Right ventricle myocardium superior (tissue), 1 donor: ENCODE measurements around the gene SOCS1. TPM values are rescaled to one million over a fixed set of nuclear protein-coding genes. Genes with fewer than 3 reads are reported as not detected.

Experiments used
- ATAC-seq: fragments of 200-7000 bp; cut with Tn5 transposase; one replicate; pipeline ENCODE4 v1.9.1; 2020; ENCODE audit warnings: mild to moderate bottlenecking; ENCODE audit not compliant: poor library complexity
- DNase-seq: peaks from one replicate; pipeline ENCODE4 v3.0.0-alpha.2; 2020
- intact Hi-C: fragments of 100-400 bp; cut with DNase I; formaldehyde crosslinking; loops from one replicate; pipeline ENCODE4 v1.11.2; 2022
- total RNA-seq: library from RNA; stranded (reverse); fragmentation: NEBNext Ultra II Directional; extraction: Animal tissue kit (Norgen Biotek cat#: 25700); gene quantifications from one replicate; pipeline ENCODE4 v1.2.1, GENCODE V29; 2021
- donor health status: DM: no; HTN: yes; CAD: no; lungs with severe emphysema.

SOCS1 gene
- total RNA-seq, 1 donor from 2014 or later: 3.7 TPM

DNA sequence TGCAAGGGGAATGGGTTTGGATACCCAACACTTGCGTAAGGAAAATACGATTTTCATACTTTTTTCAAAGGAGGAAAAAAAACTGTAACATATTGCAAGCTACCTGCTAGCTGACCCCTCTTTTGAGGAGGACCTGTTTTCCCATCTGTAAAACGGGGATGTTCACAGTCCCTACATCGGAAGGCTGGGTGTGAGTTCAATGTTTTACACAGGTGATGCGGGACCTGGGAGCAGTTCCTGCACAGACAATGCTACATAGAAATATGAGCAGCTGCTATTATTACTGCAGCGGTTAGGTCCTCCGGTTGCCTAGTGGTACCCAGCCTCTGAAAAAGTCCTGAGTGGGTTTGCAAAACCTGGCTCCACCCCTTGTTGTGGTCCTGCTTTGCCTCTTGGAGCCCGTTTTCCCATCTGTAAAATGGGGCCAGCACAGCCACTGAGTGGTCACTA lies 3.5 kb downstream of the SOCS1 start:
- intact Hi-C loops: no loop called here
- DNase-seq: no peak
- no peak for ATAC-seq

DNA sequence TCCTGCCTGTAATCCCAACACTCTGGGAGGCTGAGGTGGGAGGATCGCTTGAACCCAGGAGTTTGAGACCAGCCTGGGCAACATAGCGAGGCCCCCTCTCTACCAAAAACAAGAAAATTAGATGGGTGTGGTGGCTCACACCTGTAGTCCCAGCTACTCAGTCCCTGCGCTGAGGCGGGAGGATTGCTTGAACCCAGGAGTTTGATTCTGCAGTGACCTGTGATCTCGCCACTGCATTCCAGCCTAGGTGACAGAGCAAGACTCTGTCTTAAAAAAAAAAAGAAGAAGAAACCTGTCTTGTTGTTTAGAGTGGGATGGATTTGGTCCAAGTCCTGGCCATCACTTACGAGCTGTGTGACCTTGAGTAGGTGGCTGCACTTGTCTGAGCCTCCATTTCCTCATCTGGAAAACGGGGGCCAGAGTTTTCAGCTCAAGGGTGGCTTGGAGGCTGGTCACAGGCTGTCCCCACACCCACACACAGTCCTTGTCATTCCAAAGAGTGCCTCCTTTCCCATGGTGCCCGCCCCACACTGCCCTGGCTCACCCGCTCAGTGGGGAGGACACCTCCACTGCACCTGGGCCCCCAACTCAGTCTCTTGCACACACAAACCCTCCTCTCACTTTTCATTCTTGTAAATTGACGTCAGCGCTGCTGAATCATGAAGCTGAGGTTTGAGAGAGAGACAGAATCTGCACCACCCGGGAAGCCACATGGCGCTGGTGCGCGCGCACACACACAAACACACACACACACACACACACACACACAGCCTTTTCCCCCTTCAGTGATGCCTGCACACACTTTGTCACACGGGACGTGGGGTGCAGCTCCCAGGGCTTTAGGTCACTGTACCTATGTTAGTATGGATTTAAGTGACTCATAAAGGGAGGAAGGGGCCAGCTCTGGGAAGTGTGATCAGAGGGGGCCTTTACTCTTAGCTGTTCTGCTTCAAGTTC lies 4.2 kb downstream of the SOCS1 start:
- intact Hi-C loops: no loop called here
- ATAC-seq: no peak

DNA sequence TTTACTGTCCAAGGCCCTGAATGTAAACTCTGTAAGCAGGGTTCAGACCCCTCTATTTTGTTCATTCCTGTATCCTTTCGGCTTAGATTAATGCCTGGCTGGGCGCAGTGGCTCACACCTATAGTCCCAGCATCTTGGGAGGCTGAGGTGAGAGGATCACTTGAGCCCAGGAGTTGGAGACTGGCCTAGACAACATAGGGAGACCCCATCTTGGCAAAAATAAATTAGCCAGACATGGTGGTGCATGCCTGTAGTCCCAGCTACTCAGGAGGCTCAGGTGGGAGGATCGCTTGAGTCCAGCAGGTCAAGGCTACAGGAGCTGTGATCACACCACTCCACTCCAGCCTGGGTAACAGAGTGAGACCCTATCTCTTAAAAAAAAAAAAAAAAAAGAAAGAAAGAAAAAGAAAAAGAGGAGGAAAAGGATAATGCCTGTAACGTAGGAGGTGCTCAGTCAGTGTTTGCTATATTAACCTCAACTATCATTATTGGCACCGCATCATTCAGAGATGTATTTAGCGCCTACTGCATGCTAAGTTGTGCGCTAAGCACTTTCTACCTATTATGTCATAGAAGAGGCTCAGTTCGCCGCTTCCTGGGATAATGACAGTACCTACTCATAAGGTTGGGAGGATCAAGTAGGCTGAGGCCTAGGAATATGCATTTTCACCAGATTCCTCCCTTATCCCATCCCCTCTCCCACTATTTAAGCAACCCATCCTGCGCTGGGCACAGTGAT lies 5.0 kb downstream of the SOCS1 start:
- intact Hi-C loops: no loop called here

More for the DNA sequence above, 4.2 kb downstream of the SOCS1 start:
- DNase-seq: no peak

DNA sequence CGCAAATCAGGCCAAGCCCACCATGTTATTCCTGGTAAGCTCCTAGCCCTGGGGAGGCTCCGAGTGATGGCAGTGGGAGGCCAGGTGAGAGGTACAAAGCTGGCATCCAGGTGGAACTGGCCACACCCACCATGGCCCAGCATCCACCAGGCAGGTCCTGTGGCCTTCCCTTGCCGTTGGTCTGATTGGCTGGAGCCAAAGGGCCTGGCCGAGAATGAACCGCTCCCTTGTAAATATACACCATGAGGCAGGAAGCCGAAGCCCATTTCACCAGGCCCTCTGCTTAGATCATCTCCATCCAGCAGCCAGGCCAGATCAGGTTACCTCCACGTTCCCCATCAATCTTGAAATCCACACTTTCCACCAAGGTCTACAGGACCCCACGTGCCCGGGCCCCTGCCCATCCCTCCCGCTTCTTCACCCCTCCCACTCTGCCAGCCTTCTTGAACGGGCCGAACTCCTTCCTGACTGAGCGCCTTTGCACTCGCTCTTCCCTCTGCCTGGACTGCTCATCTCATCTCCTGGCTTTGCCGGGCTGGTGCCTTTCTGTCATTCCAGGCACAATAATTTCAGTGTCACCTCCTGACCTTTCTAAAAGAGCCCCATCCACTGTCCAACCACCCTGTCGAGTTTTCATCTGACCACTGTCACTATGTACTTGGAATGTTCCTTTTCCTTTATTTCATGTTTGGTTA lies 5.8 kb downstream of the SOCS1 start:
- DNase-seq: no peak
- ATAC-seq: no peak
- intact Hi-C loops: no loop called here

More for the DNA sequence above, 5.0 kb downstream of the SOCS1 start:
- DNase-seq (no peak), ATAC-seq (no peak)

DNA sequence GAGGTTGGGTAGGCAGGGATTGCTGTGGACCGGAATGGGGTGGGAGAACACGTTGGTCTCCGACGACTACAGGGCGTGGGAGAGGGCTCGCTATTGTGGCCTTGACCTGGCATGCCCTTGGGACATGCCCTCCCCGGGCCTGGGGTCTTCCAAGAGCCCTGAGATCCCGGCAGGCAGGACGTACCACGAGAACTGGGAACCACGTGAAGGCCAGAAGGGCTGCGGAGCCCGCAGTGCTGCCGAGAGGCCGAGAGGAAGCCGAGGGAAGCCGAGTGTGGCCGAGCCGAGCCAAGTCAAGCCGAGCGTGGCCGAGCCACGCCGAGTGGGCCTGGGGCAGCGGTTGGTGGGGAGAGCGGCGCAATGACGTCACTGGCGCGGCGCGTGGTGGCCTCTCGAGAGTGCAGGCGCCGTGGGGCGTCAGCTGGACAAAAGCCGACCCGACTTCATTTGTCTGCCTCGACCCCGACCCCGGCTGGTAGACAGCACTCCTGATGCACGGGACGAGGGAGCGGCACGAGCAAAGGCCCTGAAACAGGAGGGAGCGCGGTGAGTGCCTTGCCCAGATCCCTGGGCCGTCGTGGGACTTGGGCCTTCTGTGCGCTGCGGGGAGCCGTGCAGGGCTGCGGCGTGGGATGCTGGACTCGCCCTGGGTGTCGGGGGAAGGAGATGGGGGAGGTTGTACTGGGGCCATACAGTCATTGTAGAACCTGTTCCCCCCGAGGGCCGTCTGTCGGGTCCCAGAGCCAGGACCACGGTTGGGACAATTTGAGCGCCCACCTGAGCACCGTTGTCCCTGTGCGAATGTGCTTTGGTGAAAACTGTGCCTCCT lies 6.6 kb downstream of the SOCS1 start:
- DNase-seq (no peak), ATAC-seq (no peak)

DNA sequence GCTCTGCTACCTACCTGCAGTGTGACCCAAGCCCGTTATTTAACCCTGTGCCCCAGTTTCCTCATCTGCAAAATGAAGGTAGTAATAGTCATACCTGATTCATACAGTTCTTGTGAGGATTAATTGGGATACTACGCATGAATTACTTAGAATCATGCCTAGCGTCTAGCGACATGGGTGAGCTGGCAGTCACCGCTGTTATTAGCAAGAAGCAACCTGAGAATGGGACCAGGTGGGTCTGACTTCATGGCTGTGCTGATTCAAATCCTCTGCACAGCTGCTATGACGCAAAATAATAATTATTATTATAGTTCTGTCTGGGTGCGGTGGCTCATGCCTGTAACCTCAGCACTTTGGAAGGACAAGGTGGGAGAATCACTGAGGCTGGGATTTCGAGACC lies 7.9 kb downstream of the SOCS1 start:
- no peak for DNase-seq
- ATAC-seq: no peak
- intact Hi-C loops: no loop called here

More for the DNA sequence above, 6.6 kb downstream of the SOCS1 start:
- intact Hi-C loops: no loop called here

DNA sequence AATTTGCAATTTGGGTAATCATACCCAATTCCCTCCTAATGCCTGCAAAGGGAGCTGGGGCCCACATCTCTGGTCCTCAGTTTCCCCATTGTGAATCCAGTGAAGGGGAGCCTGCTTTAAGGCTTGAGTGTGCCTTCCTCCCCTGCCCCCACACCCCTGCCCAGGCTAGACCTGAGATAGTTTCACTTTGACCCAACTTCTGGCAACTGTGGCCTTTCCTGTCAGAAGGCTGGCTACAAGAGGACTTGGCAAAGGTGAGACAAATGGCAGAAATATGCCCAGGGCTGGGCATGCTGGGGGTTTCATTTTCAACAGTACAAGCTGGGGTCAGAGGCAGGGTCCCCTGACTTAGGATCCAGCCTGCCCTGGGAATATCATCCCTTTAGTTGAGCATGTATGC lies 10.0 kb downstream of the SOCS1 start:
- no peak for ATAC-seq
- intact Hi-C loops: no loop called here
- no peak for DNase-seq

DNA sequence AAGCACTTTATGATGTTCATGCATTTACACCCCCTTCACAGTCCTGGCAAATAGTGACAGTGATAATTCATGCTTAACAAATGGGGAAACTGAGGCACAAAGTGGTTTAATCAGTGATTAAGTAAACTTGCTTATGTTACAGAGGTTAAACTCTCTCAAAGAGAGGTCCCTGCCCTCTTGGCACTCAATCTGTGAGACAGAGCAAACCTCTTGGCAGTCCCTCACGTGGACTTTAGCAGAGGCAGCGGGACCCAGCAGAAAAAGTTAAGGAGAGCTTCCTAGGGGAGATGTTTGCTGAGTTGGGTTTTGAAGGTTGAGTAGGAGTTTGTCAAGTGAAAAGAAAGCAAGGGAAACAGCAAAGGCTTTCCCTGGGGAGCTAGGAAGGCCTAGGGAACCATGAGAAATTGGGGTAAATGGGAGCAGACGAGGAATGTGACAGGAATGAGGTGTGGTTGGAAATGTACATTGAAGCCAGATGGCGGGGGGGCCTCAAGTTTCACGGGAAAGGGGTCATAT lies 10.7 kb downstream of the SOCS1 start:
- DNase-seq (no peak), ATAC-seq (no peak)
- intact Hi-C loops: no loop called here

DNA sequence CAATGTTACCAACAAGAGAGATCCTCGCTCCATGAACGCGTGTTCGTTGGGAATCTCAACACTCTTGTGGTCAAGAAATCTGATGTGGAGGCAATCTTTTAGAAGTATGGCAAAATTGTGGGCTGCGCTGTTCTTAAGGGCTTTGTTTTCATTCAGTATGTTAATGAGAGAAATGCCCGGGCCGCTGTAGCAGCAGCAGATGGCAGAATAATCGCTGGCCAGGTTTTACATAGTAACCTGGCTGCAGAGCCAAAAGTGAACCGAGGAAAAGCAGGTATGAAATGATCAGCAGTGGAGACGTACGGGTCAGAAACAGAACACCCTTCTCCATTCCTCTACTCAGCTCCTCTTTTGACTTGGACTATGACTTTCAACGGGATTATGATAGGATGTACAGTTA lies 13.3 kb downstream of the SOCS1 start:
- ATAC-seq (no peak), DNase-seq (no peak)
- intact Hi-C loops: no loop called here

DNA sequence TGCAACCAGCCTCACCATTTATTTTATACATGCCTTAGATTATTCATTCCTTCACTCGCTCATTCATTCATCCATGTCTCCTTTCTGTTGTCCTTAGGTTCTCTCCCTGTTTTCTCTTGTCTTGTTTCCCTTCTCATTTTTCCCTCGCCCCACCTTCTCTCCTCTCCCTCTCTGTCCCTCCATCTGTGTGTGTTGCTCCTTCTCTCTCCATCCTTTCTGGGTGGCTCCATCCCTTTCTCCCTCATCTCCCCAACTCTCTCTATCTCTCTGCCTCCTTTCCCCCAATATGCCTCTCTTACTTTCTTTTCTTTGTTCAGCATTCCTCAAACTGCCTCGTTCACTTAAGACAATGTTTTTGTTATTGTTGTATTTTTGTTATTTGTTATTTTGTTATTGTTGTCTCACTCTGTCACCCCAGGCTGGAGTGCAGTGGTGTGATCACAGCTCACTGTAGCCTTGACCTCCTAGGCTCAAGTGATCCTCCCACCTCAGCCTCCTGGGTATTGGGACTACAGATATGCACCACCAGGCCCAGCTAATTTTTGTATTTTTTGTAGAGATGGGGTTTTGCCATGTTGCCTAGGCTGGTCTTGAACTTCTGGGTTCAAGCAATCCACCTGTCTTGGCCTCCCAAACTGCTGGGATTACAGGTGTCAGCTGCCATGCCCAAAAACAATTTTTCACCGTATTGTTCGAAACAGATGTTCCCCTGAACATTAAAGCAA lies 14.4 kb downstream of the SOCS1 start:
- ATAC-seq: no peak
- DNase-seq: no peak
- intact Hi-C loops: no loop called here

DNA sequence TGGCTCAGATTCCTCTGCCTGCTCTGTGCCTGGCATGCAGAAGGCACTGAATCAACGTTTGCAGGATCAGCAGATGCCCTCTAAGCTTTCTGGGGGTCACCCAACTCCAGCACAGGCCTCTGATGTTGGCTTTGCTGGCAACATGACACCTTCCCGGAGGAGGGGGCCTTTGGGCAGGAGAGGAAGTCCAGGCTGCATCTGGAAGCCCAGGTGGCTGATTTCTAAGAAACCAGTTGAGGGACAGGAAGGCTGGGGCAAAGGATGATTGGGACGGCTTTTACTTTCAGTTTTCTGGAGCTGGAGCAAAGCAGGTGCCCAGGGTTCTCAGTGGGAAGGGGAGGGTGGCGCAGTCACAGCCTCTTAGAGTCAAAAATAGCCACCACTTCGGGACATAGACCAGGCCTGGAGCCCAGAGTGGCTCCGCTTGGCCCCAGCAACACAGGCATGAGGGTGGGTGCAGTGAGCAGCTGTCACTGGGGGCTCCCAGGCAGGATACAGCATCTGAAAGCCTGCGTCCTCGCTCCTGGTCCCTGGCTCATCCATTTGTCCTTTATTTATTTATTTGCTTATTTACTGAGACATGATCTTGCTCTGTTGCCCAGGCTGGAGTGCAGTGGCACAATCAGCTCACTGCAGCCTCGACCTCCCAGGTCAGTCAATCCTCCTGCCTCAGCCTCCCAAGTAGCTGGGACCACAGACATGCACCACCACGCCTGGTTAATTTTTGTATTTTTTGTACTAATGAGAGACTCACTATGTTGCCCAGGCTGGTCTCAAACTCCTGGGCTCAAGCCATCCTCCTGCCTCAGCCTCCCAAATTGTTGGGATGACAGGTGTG lies 15.1 kb downstream of the SOCS1 start:
- intact Hi-C loops: no loop called here
- DNase-seq: peak; percentile 58

DNA sequence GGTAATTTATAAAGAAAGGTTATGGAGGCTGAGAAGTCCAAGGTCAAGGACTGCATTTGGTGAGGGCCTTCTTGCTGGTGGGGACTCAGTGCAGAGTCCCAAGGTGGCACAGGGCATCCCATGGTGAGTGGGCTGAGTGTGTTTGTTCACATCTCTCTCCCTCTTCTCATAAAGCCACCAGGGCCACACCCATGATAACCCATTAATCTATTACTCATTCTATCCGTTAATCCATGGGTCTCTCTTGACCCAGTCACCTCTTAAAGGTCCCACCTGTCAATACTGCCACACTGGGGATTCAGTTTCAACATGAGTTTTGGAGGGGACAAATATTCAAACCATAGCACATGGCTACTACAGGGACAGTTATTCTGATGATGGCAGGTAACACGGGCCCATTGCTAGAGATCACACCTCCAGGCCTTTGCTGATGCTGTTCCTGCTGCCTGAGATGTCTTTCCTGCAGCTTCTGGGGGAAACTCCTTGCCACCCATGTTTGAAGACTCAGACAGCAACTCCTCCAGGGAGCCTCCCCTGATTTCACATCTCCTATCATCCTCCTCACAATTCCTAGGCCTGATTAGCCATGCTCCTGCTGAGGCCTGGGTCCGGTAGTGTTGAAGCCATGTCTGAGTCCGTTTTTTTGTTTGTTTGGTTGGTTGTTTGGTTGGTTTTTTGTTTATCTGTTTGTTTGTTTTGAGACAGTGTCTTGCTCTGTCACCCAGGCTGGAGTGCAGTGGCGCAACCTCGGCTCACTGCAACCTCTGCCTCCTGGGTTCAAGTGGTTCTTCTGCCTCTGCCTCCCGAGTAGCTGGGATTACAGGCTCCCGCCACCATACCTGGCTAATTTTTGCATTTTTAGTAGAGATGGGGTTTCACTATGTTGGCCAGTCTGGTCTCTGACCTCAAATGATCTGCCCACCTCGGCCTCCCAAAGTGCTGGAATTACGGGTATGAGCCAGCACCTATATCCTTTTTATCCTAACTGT lies 16.1 kb downstream of the SOCS1 start:
- ATAC-seq (no peak), DNase-seq (no peak)
- intact Hi-C loops: no loop called here

More for the DNA sequence above, 15.1 kb downstream of the SOCS1 start:
- ATAC-seq: peak; percentile 97

DNA sequence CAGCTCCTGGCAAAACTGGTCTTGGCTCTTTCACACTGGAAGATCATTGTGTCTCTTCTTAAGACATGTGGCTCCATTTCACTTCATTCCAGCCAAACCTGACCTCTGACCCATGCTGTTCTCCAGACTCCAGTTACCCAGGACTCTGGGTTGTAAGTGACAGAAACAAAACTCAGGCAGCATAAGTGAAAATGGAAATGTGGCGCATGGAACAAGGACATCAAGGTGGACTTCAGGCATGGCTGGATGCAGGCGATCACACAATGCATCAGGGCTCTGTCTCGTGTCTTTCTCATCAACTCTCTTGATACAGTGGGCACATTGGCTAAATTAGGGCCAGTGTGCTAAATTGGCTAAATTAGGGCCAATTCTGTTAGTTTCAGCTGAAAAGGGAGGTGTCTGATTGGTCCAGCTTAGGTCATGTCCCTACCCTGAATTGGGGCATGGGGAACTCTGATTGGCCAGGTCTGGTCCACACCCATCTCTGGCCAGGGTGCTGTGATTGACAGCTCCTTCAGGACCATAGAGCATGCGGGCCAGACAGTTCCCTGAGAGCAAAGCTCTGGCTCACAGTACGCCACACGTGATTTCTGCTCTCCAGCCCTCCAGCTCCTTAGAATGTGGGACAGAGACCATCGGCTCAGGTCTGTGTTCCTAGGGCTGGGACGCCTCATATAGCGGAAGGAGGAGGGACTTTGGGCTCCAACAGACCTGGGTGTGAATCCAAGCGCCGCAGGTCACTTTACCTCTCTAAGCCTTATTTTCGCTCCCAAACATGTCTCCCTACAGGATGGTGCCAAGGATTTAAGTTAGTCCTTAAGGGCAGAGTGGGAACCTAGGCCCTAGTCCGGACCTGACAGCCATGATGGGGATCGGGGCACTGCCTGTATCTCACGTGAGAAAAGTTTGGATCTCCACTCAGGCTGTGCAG lies 17.5 kb downstream of the SOCS1 start:
- ATAC-seq (no peak), DNase-seq (no peak)
- intact Hi-C loops: no loop called here

DNA sequence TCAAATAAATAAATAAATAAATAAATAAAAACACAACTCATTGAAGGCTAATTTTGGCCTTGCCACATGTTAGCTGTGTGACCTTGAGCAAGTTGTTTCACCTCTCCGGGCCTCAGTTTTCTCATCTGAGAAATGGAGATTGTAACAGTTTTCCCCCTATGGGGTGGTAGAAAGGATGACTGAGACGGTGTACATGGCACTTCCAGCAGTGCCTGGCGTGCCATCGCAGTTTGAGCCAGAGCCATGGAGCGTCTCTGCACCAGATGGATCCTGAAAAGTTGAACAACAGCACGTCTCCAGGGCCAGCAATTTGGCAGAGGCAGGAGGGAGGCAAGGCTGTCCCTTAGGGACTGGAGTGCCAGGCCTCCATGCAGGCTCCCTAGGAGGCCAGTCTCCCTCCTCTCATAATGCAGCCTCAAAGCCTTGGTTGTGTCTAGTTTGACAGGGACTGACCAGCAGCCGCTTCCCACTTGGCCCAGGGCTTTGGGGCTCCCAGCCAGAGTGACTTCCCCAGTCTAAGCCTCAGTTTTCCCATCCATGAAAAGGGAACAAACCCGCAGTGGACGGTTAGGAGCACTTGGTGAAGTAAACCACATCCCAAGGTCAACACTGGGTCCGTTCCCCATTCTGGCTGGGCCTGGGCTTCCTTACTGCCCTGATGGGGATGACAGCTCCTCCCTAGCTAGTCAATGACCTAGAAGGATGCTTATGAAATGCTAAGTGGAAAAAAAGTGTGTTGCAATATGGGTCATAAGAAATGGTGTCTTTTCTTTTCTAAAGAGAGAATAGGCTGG lies 19.3 kb downstream of the SOCS1 start:
- DNase-seq (no peak), ATAC-seq (no peak)

More for the DNA sequence above, 19.3 kb downstream of the SOCS1 start:
- intact Hi-C loops: no loop called here
